GM03348 (cell line): ENCODE data around the gene GRK2.
"Not testable (repeated sequence)": the region's sequence is repeated elsewhere in the genome, so short reads cannot be mapped to it uniquely, and the experiment has no call there.

ENCODE experiments used
- DNase-seq: peaks from one replicate; pipeline ENCODE4 v3.0.0; 2012; ENCODE audit warnings: low spot score

Gene GRK2

DNA sequence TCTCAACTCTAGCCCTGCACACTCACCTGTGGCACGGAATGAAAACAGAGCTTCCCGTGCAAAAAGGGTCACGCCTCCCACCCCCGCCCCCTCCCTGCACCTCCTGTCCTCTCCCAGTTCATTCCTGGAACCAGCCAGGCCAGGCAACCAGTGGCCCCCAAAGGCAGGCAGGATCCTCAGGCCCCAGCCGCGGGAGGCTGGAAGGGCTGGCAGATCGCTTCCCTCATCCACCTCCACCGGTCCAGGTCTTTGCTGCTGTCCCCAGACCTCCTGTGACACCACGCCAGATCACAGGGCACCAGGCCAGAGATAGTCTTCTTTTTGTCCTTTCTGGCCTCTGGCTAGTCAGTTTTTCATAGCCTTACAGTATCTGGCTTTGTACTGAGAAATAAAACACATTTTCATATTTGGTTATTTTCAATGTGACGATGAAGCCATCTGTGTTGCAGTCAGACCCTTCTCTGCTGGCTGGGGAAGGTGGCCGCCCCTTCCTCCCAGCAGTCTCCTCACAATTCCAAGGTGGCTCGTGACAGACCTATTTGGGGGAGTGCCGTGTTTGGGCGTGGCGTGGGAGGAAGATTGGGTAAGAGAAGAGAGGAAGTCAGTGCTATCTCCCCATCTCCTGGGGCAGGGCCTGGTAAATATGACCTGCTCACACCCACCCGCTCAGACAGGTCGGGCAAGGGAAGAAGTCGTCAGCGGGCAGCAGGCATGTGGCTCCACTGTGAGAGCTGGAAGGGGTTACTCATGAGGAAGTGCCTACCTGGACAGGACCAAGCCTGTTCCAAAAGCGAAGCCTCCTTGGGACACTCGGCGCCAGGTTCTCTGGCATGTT lies 46.1 kb downstream of the GRK2 start:
- DNase-seq = no peak

DNA sequence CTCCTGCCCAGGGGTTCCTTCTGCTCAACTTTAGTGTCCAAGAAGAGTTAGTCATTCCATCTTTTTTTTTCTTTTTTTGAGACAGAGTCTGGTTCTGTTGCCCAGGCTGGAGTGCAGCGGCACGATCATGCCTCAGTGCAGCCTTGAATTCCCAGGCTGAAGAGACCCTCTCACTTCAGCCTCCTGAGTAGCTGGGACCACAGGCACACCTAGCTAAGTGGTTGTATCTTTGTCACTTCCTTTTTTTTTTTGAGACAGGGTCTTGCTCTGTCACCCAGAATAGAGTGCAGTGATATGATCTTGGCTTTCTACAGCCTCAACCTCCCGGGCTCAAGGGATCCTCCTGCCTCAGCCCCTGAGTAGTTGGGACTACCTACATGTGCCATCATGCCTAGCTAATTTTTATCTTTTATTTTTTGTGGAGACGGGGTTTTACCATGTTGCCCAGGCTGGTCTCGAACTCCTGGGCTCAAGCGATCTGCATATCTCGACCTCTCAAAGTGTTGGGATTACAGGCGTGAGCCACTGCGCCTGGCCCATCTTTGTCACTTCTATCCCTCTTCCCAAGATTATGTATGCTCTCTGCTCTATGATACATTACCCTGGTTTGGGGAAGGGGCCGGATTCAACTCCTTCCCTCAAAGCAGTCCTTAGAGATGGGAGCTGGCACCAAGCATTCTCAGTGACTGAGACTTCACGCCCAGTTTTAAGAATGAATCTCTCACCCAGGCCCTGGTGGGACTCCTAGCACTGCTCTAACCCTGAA lies 47.0 kb downstream of the GRK2 start:
- no peak for DNase-seq

DNA sequence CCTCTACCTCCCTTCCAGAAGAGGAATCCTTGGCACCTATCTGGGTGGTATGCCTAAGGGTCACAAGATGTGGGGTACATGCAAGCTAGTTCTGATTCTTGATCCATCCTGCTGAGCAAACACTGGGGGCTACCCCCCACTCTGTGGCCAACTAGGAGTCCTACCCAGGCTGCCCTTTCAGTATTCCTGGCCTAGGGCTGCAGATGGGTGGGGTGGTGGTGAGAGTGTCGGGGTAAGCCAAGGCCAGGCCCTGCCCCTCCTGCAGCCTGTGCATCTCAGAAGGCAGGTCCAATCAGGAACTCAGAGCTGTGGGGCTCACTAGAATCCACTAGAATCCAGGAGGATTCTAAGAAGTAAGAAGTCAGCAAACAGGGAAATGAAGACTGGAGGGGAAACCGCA lies 47.9 kb downstream of the GRK2 start:
- DNase-seq = no peak

DNA sequence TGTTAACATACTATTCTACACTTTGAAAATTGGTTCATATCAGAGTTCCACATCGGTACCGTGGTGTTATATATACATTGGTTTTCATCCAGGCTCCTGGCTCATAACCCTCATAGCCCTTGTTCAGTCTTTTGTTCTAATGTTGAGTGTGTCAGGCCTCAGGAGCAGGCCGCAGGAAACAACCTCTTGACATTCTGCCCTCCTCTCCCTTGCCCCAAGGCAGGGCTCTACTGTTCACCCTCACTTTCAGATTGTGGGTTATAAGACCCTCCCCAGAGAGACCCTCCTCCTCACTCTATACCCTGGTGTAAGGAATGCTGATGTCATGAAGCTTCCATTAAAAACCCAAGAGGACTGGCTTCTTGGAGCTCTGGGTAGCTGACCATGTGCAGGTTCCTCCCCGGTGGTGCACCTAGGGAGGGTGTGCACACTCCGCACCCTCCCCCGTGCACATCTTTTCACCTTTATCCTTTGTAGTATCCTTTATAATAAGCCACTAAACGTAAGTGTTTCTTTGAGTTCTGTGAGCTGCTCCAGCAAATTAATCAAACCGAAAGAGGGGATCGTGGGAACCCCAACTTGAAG lies 49.1 kb downstream of the GRK2 start:
- no peak for DNase-seq

DNA sequence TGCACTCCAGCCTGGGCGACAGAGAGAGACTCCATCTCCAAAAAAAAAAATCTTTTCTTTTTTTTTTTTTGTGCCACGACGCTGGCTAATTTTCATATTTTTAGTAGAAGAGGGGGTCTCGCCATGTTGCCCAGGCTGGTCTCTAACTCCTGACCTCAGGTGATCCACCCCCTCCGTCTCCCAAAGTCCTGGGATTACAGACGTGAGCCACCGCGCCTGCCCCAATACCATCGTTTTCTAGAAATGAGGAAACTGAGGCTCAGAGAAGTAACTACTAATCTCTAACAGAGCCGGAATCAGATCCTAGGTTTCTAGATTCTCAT lies 50.6 kb downstream of the GRK2 start:
- DNase-seq = no peak

DNA sequence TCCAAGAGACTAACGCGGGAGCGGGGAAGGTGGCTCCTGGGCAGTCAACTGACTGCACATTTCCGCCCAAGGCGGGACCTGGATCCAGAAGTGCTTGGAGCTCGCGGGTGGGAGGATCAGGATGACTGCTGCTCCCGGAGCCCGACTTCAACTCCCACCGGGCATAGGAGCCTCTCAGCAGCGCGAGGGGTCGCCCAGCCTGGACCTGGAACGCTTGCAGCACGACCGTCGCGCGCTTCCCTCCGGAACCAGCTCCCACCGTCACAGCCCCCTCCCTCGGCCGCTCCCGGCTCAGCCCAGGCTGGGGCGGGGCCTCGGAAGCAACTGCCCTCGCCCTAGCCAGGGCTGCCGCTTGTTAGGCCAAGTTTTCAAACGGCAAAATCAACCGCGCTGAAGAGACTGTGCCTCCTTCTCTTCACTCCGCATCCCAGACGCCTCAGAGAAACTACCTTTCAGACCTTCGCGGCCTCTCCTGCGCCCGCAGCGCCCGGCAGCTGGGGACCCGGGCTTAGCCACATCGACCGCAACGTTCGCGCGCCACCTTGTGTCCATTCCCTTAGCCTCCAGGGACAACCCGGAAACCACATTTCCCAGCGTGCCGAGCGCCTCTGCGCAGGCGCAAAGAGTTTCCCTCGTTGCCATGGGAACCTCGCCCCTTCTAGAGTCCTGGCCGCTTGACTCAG lies 51.1 kb downstream of the GRK2 start:
- DNase-seq = peak; percentile 98

DNA sequence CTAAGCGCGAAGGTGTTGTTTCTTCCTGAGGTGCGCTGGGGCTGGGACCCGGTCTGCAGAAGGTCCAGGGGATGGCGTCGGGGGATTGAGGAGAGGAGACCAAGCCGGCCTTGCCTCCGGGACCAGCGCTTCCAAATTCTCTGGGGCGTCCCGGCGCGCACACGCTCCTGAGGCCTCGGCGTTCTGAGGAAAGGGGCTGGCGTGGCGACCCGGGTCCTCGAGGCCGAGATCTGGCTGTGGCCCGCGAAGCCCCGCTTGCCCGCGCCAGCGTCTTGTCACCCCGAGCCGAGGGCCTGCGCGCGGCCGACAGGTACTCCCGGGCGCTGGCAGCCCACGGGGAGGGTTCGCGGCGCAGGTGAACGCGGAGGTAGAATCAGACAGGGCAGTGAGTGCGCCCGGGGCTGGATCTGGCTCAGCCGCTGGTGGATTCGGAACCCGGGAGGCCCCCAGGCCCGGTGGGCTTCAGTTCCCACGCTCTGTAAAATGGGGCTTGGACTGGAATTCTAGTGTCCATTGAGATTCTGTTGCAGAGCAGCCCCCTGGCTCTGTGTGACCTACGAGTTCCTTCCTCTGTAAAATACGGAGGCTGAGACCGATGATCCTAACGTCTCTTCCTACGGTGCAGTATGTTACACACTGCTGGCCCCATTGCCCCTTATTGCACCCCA lies 51.7 kb downstream of the GRK2 start:
- no peak for DNase-seq

DNA sequence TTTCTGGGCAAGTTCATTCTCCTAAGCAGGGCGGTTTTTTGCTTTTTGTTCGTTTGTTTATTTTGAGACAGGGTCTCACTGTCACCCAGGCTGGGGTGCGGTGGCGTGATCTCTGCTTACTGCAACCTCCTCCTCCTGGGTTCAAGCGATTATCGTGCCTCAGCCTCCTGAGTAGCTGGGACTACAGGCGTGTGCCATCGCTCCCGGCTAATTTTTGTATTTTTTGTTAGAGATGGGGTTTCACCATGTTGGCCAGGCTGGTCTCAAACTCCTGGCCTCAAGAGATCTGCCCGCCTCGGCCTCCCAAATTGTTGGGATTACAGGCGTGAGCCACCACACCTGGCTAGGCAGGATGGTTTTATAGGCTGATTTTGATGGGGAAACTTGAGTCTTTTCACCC lies 52.6 kb downstream of the GRK2 start:
- not testable (repeated sequence) for DNase-seq

DNA sequence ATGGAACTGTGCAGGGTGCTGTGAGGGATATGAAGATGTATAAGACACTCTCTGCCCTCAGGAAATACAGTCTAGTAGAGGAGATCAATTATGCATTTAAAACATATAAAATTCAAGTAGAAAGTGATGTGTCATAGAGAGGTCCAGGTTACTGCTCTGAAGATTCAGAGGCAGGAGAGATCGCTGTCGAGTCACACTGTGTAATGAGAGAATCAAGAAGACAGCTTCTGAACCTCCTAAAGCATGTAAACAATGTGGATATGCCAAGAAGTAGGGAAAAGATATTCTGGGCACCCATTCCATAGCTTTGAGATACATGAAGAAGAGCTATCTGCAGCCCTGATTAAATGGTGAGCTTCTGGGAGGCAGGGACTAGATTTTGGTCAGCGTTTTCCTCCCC lies 53.7 kb downstream of the GRK2 start:
- DNase-seq = no peak

DNA sequence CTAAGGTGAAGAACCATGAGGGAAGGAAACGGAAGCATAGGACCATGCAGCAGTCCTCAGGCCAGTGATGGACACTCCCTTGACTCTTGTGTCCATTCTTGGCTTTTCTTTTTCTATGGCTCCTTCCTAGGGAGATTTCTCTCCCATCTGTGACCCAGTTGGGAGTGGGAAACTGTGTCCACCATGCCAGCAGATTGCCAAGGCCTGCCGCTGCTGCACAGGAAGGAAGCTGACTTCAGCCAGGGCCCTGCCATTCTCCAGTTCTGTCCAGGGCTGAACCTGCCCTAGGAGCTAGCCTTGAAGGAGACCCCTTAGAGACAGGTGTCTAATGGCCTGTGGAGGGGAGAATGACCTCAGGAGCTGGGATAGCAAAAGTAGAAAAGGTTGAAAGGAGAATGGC lies 54.4 kb downstream of the GRK2 start:
- DNase-seq = no peak

DNA sequence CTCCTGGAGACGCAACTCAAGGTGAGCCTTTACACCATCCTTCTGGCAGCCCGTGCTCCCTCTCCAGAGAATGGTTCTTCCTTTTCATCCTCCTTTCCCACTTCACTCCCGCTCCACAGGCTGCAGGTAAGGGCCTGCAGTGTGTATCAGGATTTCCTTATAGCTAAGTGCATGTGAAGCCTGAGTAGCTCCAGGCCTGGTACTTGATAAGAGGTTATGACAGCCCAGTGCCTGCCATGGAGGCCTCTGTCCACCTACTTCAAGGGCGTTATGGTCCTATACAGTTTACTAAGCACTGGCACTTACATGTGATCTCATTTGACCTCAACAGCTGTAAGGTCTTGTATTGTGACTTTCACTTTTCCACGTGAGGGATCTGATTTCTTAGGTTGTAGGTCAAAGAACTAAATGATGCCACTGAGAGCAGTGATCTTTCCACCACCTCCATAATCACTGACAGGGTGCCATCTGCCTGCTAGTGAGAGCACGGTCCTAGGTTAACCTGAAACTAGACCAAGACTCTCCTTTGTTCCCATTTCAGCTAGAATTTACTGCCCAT lies 55.1 kb downstream of the GRK2 start:
- no peak for DNase-seq

DNA sequence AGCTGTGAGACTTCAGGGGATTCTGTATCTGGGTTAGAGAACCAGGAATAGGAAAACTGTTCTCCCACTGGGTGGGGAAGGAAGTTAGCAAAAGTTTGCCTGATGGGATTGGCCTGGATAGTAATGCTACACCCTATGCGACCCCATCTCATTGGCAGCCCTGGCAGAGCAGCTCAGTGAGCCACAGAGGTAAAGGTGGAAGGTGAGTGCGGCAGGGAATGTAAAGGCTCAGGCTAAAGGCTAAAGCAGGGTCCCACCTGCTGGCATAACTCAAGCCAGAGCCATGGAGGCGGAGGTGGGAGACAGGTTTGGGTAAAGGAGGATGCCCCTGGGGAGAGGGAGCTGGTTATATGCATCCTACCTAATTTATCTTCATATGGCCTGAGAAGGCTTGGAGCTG lies 55.8 kb downstream of the GRK2 start:
- no peak for DNase-seq

DNA sequence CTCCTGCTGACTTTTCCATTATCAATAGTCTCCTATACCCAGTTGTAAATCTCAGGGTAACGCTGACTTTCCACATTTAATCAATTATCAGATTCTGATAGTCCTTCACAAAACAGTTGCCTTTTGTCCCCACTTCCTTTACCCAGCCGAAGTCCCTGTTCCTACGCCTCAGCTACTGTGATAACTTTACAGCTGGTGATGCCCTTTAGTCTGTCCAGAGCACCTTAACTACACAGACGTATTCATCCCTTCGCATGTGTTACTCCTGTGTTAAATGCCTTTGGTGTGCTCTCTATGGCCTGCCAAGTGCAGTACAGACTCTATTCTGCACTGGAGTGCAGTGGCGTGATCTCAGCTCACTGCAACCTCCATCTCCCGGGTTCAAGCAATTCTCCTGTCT lies 57.3 kb downstream of the GRK2 start:
- no peak for DNase-seq

DNA sequence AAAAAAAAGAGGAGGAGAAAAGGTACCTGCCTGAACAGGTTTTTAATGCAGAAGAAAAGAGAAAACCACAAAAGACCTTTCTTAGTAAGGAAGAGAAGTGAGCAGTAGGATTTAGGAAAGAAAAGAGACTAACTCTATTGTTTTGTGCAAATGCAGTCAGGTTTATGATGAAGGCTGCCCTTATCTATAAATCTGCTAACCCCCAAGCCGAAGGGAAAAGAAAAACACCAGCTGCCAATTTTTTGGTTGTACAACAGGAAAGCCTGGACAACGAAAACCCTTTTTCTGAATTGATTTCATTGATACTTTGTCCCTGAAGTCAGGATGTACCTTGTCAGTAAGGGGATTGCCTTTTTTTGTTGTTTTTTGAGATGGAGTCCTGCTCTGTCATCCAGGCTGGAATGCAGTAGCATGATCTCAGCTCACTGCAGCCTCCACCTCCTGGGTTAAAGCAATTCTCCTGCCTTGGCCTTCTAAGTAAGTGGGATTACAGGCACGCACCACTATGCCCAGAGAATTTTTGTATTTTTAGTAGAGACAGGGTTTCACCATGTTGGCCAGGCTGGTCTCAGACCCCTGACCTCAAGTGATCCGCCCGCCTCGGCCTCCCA lies 65.9 kb downstream of the GRK2 start:
- DNase-seq = no peak
